OCI-LY1 (cell line): Measurements from ENCODE around the gene SNX32.

Experiments used
- H2AFZ ChIP-seq: fragments of 200-600 bp; sonication (generic), shearing (Covaris generic); 2 replicates; pipeline ENCODE4 v1.6.0; 2014; ENCODE audit warnings: antibody characterized with exemption, mild to moderate bottlenecking, low read length
- H3F3A ChIP-seq: fragments of 200-600 bp; sonication (generic), shearing (Covaris generic); 2 replicates; pipeline ENCODE4 v1.6.0; 2014; ENCODE audit warnings: mild to moderate bottlenecking, antibody characterized with exemption, low read length, moderate library complexity; ENCODE audit not compliant: insufficient read depth
- H3K27ac ChIP-seq: fragments of 200-600 bp; sonication (generic); 2 replicates; pipeline ENCODE4 v1.5.1; 2014; ENCODE audit warnings: low read length, mixed run types, mild to moderate bottlenecking, low read depth; ENCODE audit not compliant: poor library complexity, severe bottlenecking
- H3K27me3 ChIP-seq: fragments of 200-600 bp; sonication (generic); 2 replicates; pipeline ENCODE4 v1.6.0; 2014; ENCODE audit warnings: antibody characterized with exemption, mild to moderate bottlenecking, low read length, moderate library complexity; ENCODE audit not compliant: insufficient read depth
- H3K36me3 ChIP-seq: fragments of 200-600 bp; sonication (generic); 2 replicates; pipeline ENCODE4 v1.6.1; 2014; ENCODE audit warnings: mild to moderate bottlenecking, antibody characterized with exemption, low read length, moderate library complexity, mixed read lengths; ENCODE audit not compliant: insufficient read depth
- H3K4me1 ChIP-seq: fragments of 200-600 bp; sonication (generic); 2 replicates; pipeline ENCODE4 v1.5.1; 2014; ENCODE audit warnings: mild to moderate bottlenecking, low read length, moderate library complexity; ENCODE audit not compliant: insufficient read depth, severe bottlenecking
- H3K4me2 ChIP-seq: fragments of 200-600 bp; sonication (generic), shearing (Covaris generic); 2 replicates; pipeline ENCODE4 v1.6.1; 2014; ENCODE audit warnings: low read length
- H3K4me3 ChIP-seq: fragments of 200-600 bp; sonication (generic); 2 replicates; pipeline ENCODE4 v1.5.1; 2014; ENCODE audit warnings: low read length, low read depth, mild to moderate bottlenecking, mixed read lengths; ENCODE audit not compliant: poor library complexity, severe bottlenecking
- H3K79me2 ChIP-seq: fragments of 200-600 bp; shearing (Covaris generic); 2 replicates; pipeline ENCODE4 v1.6.1; 2016; ENCODE audit warnings: mixed run types, low read length, mixed read lengths; ENCODE audit not compliant: insufficient read depth
- H3K9ac ChIP-seq: fragments of 200-600 bp; sonication (generic), shearing (Covaris generic); 2 replicates; pipeline ENCODE4 v1.6.1; 2014; ENCODE audit warnings: mild to moderate bottlenecking, low read length, mixed read lengths
- H3K9me2 ChIP-seq: fragments of 200-600 bp; sonication (generic), shearing (Covaris generic); 2 replicates; pipeline ENCODE4 v1.6.1; 2014; ENCODE audit warnings: low read depth, mild to moderate bottlenecking, low read length, mixed read lengths
- H3K9me3 ChIP-seq: fragments of 200-600 bp; shearing (Covaris generic); 2 replicates; pipeline ENCODE4 v1.6.1; 2014; ENCODE audit warnings: low read length, mixed read lengths
- H4K20me1 ChIP-seq: fragments of 200-600 bp; sonication (generic), shearing (Covaris generic); 2 replicates; pipeline ENCODE4 v1.6.0; 2016; ENCODE audit warnings: mild to moderate bottlenecking, low read length; ENCODE audit not compliant: insufficient read depth
- CTCF ChIP-seq: fragments of 200-600 bp; sonication (generic), shearing (Covaris generic); IDR thresholded peaks from 2 replicates; pipeline ENCODE4 v1.5.1; 2017; ENCODE audit warnings: mild to moderate bottlenecking, antibody characterized with exemption, low read length, moderate library complexity, mixed read lengths
- EZH2 ChIP-seq: fragments of 200-600 bp; sonication (generic), shearing (Covaris generic); IDR thresholded peaks from 2 replicates; pipeline ENCODE4 v1.8.0; 2017; ENCODE audit warnings: borderline replicate concordance, mixed run types, mild to moderate bottlenecking, antibody characterized with exemption, low read length, moderate library complexity, mixed read lengths

Gene SNX32

DNA sequence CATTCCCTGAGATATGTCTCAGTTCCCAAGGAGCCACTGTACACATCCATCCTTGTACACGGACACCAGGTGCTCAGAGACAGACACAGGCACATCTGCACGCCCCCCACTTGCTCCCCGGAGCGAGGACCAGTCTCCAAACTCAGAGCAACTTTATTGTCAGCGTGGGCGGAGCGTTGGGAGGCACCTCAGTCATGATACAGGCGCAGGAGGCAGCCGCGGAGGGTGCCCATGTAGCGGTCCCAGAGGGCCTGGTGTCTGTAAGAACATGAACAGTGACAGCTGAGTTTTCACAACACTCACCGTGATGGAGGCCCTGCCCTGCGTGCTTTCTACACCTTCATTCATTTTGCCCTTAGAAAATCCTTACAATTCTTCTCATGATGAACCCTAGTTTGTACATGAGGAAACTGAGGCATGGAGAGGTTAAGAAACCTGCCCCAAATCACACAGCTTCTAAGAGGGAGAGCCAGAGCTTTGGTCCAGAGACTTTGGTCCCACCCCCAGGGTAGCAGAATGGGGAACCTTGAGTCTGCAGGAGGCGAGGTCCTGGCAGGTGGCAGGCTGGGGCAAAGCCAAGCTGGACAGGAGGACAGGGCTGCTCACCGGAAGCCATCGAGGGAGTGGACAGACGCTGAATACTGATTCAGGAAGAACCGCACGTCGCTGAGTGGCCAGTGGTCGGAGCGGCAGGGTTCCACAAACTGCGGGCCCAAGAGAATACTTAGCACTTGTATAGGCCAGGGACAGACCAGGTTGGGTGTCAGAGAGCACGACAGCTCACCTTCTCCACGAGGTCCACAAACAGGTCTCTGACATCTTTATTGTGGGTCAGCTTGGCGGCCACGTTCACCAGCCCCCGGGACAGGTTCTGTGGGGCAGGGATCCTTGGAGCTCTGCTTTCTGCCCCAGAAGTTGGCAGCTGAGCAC is 50.3 kb downstream of the SNX32 start:
- H3K9ac ChIP-seq = no peak overlapping the region
- H3K4me1 ChIP-seq = peaks cover 25% of the 10 kb centered on the region
- H3K27ac ChIP-seq = no peak overlapping the region
- TF ChIP-seq EZH2 (no peak), CTCF (no peak)
- no peaks in the 10 kb centered on the region for H3F3A ChIP-seq
- no peak overlapping the region for H3K4me2 ChIP-seq
- no peaks in the 10 kb centered on the region for H3K27me3 ChIP-seq
- no peak overlapping the region for H3K4me3 ChIP-seq
- peaks cover 43% of the 10 kb centered on the region for H3K36me3 ChIP-seq
- no peak overlapping the region for H2AFZ ChIP-seq
- H3K9me2 ChIP-seq = no peaks in the 10 kb centered on the region
- H3K9me3 ChIP-seq = no peaks in the 10 kb centered on the region
- no peaks in the 10 kb centered on the region for H3K79me2 ChIP-seq
- no peaks in the 10 kb centered on the region for H4K20me1 ChIP-seq

DNA sequence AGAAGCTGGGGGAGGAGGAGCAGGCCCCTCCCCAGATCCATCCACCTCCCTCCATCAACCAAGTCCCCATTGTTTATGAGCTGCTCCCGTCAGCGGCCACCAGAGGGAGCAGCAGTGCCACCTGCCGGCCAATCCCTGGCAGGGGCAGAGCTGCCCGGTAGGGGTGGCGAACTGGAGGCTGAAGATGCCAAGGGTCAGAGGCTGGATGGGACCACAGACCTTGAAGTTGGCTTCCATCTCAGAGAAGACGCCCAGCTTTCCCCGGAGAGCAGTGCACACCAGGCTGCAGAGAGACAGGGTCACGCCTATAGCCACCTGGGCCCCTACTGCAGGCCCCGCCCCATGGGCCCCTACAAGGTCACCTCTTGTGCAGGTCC is 50.9 kb downstream of the SNX32 start:
- Histone ChIP-seq H3K27ac (no peak overlapping the region), H3K27me3 (no peaks in the 10 kb centered on the region), H3K9me3 (no peaks in the 10 kb centered on the region), H4K20me1 (no peaks in the 10 kb centered on the region), H3K79me2 (no peaks in the 10 kb centered on the region), H3K4me1 (peaks cover 32% of the 10 kb centered on the region), H2AFZ (no peak overlapping the region), H3K9ac (no peak overlapping the region), H3K4me3 (no peak overlapping the region), H3F3A (peaks cover 3% of the 10 kb centered on the region), H3K4me2 (no peak overlapping the region), H3K36me3 (peaks cover 43% of the 10 kb centered on the region), H3K9me2 (no peaks in the 10 kb centered on the region)
- TF ChIP-seq CTCF (peak; percentile 100), EZH2 (no peak)

DNA sequence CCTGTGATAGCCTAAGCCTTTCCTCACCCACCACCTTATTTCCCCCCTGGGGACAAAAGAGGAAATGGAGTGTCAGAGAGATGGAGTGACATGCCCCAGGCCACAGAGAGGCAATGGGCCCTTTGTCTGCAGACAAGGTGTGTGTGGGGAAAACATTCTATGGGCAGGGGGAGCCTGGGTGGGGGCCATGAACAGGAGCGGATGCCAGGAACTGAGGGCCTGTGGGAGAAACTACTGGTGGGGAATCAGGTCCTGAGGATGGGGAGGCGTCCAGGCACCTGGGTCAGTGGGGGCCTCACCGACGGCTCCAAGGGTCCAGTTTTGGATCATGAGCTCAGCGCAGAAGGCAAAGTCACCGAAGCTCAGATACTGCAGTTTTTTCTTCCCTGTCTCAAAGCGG is 51.5 kb downstream of the SNX32 start:
- H3K4me2 ChIP-seq = no peak overlapping the region
- no peak overlapping the region for H3K4me3 ChIP-seq

More for the DNA sequence above, 51.5 kb downstream of the SNX32 start:
- Histone ChIP-seq H4K20me1 (no peaks in the 10 kb centered on the region), H2AFZ (no peak overlapping the region), H3K27me3 (no peaks in the 10 kb centered on the region), H3F3A (peaks cover 5% of the 10 kb centered on the region), H3K9me2 (no peaks in the 10 kb centered on the region), H3K4me1 (peaks cover 37% of the 10 kb centered on the region), H3K9ac (no peak overlapping the region), H3K79me2 (no peaks in the 10 kb centered on the region), H3K27ac (no peak overlapping the region), H3K9me3 (no peaks in the 10 kb centered on the region), H3K36me3 (peaks cover 43% of the 10 kb centered on the region)
- TF ChIP-seq EZH2 (no peak), CTCF (no peak)
